Renal cortical epithelial cell (primary cell): Measurements from ENCODE around the gene ZRSR2. TPM values are rescaled to one million over a fixed set of nuclear protein-coding genes. Genes with fewer than 3 reads are reported as not detected.
"Not testable (repeated sequence)": the region's sequence is repeated elsewhere in the genome, so short reads cannot be mapped to it uniquely, and the experiment has no call there.

Experiments used
- DNase-seq: peaks from one replicate; pipeline ENCODE4 v3.0.0-alpha.2; 2011; ENCODE audit warnings: low read depth
- total RNA-seq: library from RNA; depleted of rRNA; stranded (reverse); fragments of >200 nt; gene quantifications from 2 replicates; pipeline ENCODE4 v1.2.3, GENCODE V29; 2014

The ZRSR2 gene
- 2.6 and 7.5 TPM in 2 replicates for total RNA-seq

GRCh38 chrX:15789979-15790768, at the start of gene ZRSR2:
Gene ZRSR2 (plus strand): TSS chrX:15790484. CDS start chrX:15790496, 12 bp downstream.
- peak; percentile 58 for DNase-seq

GRCh38 chrX:15744181-15744867, 46.0 kb upstream of the ZRSR2 start:
- no peak for DNase-seq

GRCh38 chrX:15745179-15745578, 45.1 kb upstream of the ZRSR2 start:
- no peak for DNase-seq

- DNase-seq = not testable (repeated sequence)
Observed at GRCh38 chrX:15746651-15747050, 43.6 kb upstream of the ZRSR2 start.

- DNase-seq = no peak
Observed at GRCh38 chrX:15747626-15748173, 42.6 kb upstream of the ZRSR2 start.

GRCh38 chrX:15748841-15749240, 41.4 kb upstream of the ZRSR2 start:
- DNase-seq = no peak

GRCh38 chrX:15749642-15750610, 40.4 kb upstream of the ZRSR2 start:
- no peak for DNase-seq

GRCh38 chrX:15750611-15751154, 39.6 kb upstream of the ZRSR2 start:
- DNase-seq = no peak

GRCh38 chrX:15751155-15751819, 39.0 kb upstream of the ZRSR2 start:
- DNase-seq = peak; percentile 56

- no peak for DNase-seq
Observed at GRCh38 chrX:15755091-15755490, 35.2 kb upstream of the ZRSR2 start.

GRCh38 chrX:15758140-15758539, 32.1 kb upstream of the ZRSR2 start:
- no peak for DNase-seq

GRCh38 chrX:15759886-15760285, 30.4 kb upstream of the ZRSR2 start:
- not testable (repeated sequence) for DNase-seq

- no peak for DNase-seq
Observed at GRCh38 chrX:15761564-15762191, 28.6 kb upstream of the ZRSR2 start.

GRCh38 chrX:15769300-15769954, 20.9 kb upstream of the ZRSR2 start:
- DNase-seq = peak; percentile 15

- DNase-seq = no peak
Observed at GRCh38 chrX:15781961-15782699, 8.2 kb upstream of the ZRSR2 start.

GRCh38 chrX:15785176-15785750, 5.0 kb upstream of the ZRSR2 start:
- no peak for DNase-seq

- DNase-seq = no peak
Observed at GRCh38 chrX:15786915-15787314, 3.4 kb upstream of the ZRSR2 start.

GRCh38 chrX:15790769-15791290, 546 bp downstream of the ZRSR2 start:
- DNase-seq = peak; percentile 13
